WI38 (cell line): ENCODE measurements around the gene OSMR.
"Not testable (repeated sequence)": the region's sequence is repeated elsewhere in the genome, so short reads cannot be mapped to it uniquely, and the experiment has no call there.

Source experiments
- H3K4me3 ChIP-seq: 2 replicates; pipeline ENCODE4 v1.5.1; 2011; ENCODE audit warnings: low read depth, mild to moderate bottlenecking, control low read depth, low read length
- TF ChIP-seq, protein P1 (sequence below): IDR thresholded peaks from 2 replicates; pipeline ENCODE4 v1.5.1; 2012; ENCODE audit warnings: low read depth, mild to moderate bottlenecking, control low read depth, low read length

The OSMR gene

DNA sequence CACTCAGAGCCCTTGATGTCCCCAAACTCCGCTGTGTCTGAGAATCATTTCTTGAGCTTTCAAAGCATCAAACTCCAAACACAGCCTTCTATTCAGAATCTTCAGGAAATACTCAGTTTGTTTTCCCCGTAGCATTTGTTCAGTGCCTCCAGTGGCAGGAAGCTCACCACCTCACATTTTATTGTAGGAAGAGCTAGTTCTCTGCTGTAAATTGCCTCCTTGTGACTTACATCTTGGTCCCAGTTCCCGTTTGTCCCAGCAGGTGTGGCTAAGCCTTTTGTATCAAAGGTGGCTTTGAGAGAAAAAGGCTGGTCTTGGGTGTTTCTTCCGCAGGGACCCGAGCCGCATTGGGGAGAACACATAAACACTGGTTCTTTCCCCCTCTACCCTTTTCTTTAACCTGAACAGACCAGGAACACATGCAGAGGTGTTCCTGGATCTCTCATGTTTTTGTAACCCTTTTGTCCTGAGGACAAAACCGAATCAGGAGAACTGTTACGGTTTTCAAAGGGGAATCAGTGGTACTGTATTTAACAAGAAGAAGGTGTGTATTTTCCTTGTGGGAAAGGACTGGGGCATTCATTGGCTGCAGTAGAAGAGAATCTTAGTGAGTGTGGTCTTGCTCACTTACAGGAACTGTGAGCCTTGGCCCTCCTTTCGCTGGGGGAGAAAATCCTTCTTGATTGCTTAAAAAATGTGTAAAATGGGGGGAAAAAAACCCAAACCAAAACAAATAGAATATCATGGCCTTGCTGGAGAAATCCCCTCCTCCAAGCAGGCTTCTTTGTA lies 1.9 kb downstream of the OSMR start:
- H3K4me3 ChIP-seq: peak overlapping the region; percentile 95
- TF ChIP-seq, protein P1, sequence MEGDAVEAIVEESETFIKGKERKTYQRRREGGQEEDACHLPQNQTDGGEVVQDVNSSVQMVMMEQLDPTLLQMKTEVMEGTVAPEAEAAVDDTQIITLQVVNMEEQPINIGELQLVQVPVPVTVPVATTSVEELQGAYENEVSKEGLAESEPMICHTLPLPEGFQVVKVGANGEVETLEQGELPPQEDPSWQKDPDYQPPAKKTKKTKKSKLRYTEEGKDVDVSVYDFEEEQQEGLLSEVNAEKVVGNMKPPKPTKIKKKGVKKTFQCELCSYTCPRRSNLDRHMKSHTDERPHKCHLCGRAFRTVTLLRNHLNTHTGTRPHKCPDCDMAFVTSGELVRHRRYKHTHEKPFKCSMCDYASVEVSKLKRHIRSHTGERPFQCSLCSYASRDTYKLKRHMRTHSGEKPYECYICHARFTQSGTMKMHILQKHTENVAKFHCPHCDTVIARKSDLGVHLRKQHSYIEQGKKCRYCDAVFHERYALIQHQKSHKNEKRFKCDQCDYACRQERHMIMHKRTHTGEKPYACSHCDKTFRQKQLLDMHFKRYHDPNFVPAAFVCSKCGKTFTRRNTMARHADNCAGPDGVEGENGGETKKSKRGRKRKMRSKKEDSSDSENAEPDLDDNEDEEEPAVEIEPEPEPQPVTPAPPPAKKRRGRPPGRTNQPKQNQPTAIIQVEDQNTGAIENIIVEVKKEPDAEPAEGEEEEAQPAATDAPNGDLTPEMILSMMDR: no peak

- TF ChIP-seq, protein P1: no peak
- no peak overlapping the region for H3K4me3 ChIP-seq
Observed at GRCh38 chr5:38848637-38849036, 2.8 kb downstream of the OSMR start.

DNA sequence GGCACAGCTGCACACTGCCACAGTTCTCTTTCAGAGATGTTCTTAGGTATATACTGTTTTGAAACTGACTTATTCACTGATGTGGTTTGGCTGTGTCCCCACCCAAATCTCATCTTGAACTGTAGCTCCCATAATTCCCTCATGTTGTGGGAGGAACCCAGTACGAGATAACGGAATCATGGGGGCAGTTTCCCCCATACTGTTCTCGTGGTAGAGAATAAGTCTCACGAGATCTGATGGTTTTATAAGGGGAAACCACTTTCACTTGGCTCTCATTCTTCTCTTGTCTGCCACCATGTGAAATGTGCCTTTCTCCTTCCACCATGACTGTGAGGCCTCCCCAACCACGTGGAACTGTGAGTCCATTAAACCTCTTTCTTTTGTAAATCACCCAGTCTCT lies 5.8 kb downstream of the OSMR start:
- not testable (repeated sequence) for H3K4me3 ChIP-seq

DNA sequence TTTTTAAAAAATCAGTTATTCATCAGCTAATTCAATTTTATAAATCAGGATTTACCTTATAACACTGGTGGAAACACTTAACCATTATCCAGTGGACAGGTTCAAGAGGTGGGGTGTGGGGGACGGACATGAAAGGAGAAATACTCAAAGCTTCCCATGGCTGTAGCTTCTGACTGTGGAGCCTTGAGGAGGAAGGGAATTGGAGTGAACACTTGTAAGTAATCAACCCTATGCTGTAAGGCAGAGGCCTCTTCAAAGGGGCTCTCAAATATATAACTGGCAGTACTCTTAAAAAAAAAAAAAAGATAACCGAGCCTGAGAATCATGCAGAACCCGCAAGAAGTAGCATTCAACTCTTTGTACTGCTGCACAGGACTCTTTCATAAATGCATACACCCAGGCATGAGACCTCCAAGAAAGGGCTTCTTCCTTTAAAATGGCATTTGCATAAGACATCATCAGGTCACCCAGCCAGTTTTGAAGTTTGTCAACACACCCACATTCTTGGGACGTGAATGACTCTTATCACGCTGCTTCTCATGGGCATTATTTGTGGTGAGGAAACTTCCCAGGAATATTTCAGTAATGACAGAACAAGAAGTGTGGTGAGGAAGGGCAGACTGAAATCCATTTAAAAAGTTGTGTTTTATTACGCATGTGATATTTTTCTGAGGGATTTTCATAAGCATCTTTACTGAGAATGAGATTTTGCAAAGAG lies 8.1 kb downstream of the OSMR start:
- H3K4me3 ChIP-seq: no peak overlapping the region
- TF ChIP-seq, protein P1: no peak

DNA sequence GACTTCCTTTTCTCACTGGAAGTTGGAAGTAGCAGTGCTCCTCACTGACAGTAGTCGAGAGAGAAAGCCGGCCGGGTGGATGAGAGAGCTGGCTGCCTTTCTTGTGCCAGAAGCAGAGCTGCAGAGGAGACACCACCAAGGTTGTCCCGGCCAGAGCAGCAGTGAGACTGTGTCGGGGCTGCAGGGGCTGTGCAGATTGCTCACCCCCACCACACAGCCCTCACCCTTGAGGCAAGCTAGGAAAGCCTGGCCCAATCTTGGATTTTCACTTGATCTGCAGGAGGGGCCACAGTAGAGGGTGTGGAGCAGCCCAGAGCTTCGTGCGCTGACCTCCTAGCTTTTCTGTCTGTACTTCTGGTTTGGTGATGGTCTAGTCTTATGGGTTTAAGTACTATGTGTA lies 9.1 kb downstream of the OSMR start:
- TF ChIP-seq, protein P1: no peak

GRCh38 chr5:38856660-38857059 lies 10.8 kb downstream of the OSMR start:
- H3K4me3 ChIP-seq: no peak overlapping the region
- TF ChIP-seq, protein P1: no peak

More for the DNA sequence above, 9.1 kb downstream of the OSMR start:
- no peak overlapping the region for H3K4me3 ChIP-seq

GRCh38 chr5:38858839-38859238 lies 13.0 kb downstream of the OSMR start:
- TF ChIP-seq, protein P1: no peak
- H3K4me3 ChIP-seq: no peak overlapping the region

GRCh38 chr5:38861986-38862770 lies 16.4 kb downstream of the OSMR start:
- not testable (repeated sequence) for H3K4me3 ChIP-seq
